Omental fat pad (tissue), 4 donors: ENCODE results near the gene KRTAP10-1. TPM values are rescaled to one million over a fixed set of nuclear protein-coding genes. Genes with fewer than 3 reads are reported as not detected.

Experiments
- ATAC-seq: fragments of 150-250 bp; one replicate; pipeline ENCODE4 v1.9.1; 2016; ENCODE audit warnings: mild to moderate bottlenecking, moderate library complexity; ENCODE audit not compliant: low FRiP score
- DNase-seq: peaks from one replicate; pipeline ENCODE4 v3.0.0-alpha.2; 2019; ENCODE audit warnings: low spot score
- total RNA-seq, 4 donors: library from RNA; depleted of rRNA; stranded (reverse); fragments of >200 nt; gene quantifications; one replicate each; pipeline ENCODE4 v1.1.0, GENCODE V29; 2016
- TF ChIP-seq, protein P1 (sequence below), 3 donors: fragments of 450-650 bp; IDR thresholded peaks; one replicate each; pipeline ENCODE4 v1.5.1; 2016 to 2017; ENCODE audit warnings: antibody characterized with exemption in 3 of 3, mild to moderate bottlenecking in 3 of 3, moderate library complexity in 2 of 3

The KRTAP10-1 gene
- total RNA-seq, 4 donors from 2014 or later = not detected

DNA sequence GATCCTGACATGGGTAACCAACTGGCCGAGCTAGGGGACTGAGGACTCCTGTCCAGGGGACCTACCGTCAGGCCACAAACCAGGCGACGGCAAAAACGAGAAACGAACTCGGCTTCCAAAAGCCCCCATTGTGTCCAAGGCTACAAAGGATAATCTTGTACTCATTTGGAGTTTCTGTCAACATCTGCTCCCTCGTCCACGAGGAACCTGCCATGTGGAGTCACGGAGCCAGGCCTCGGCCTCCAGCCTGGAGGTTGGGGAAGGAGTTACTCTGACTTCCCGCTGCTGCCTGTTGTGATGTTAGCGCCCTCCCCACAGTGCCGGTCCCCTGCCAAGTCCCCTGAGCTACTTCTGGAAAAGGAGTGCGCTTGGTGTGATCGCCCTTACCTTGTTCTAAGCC, 7.3 kb downstream of the KRTAP10-1 start:
- TF ChIP-seq, protein P1, sequence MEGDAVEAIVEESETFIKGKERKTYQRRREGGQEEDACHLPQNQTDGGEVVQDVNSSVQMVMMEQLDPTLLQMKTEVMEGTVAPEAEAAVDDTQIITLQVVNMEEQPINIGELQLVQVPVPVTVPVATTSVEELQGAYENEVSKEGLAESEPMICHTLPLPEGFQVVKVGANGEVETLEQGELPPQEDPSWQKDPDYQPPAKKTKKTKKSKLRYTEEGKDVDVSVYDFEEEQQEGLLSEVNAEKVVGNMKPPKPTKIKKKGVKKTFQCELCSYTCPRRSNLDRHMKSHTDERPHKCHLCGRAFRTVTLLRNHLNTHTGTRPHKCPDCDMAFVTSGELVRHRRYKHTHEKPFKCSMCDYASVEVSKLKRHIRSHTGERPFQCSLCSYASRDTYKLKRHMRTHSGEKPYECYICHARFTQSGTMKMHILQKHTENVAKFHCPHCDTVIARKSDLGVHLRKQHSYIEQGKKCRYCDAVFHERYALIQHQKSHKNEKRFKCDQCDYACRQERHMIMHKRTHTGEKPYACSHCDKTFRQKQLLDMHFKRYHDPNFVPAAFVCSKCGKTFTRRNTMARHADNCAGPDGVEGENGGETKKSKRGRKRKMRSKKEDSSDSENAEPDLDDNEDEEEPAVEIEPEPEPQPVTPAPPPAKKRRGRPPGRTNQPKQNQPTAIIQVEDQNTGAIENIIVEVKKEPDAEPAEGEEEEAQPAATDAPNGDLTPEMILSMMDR (IDR thresholded peaks at IDR 0.05) = no peak
- no peak for ATAC-seq
- DNase-seq = no peak

GRCh38 chr21:44531606-44532564, 8.1 kb downstream of the KRTAP10-1 start:
- TF ChIP-seq, protein P1 (IDR thresholded peaks at IDR 0.05) = no peak
- DNase-seq (no peak), ATAC-seq (no peak)

DNA sequence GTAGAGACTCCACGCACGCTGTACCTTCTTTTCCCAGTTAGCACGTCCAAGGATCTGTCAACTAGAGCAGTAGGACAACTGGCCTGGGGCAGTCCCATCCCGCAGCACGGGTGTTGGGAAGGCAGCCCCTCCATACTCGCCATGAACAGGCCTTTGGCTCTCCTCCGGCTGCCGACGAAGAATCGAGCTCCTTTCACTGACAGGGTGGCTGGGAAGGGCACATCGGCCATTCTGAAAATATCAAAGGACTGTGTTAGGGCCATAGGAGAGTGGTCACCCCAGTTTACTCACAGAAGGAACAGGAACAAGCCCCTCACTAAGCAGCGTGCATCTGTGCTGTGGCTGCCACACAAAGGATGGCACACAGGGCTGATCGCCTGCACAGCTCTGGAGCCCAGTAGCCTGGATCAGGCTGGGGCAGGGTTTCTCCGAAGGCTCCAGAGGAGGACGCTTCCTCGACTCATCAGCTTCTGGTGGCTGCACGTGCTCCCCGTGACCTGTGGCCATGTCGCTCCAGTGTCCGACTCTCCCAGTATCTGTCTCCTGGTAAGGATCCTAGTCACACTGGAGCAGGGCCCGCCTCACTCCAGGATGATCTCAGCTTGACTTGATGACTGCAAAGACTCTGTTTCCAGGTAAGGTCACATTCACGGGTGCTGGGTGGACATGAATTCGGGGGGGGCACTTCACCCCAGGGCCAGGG, 8.9 kb downstream of the KRTAP10-1 start:
- DNase-seq (no peak), ATAC-seq (no peak)
- TF ChIP-seq, protein P1 (IDR thresholded peaks at IDR 0.05) = no peak

DNA sequence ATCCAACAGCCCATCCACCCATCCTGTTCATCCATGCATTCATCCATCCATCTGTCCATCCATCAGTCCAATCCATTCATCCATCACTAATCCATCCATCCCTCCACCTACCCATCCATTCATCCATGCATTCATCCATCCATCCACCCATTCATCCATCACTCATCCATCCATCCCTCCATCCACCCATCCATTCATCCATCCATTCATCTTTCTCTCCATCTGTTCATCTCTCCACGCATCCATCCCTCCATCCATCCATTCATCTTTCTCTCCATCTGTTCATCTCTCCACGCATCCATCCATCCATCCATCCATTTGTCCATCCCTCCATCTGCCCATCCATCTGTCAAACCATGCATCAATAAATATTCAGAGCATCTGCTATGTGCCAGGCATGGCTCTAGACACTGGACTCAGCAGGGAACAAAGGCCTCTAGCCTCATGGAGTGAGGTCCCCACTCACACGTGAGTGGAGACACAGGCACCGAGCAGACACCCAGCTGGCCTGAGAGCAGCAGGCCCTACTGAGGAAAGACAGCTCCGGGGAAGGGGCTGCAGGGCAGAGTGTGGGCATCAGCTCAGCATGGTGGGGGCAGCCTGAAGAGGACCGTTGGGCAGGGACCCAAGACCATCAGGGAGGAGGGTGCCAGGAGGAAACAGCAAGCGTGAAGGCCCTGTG, 9.6 kb downstream of the KRTAP10-1 start:
- DNase-seq = no peak
- TF ChIP-seq, protein P1 (IDR thresholded peaks at IDR 0.05) = no peak
- no peak for ATAC-seq

DNA sequence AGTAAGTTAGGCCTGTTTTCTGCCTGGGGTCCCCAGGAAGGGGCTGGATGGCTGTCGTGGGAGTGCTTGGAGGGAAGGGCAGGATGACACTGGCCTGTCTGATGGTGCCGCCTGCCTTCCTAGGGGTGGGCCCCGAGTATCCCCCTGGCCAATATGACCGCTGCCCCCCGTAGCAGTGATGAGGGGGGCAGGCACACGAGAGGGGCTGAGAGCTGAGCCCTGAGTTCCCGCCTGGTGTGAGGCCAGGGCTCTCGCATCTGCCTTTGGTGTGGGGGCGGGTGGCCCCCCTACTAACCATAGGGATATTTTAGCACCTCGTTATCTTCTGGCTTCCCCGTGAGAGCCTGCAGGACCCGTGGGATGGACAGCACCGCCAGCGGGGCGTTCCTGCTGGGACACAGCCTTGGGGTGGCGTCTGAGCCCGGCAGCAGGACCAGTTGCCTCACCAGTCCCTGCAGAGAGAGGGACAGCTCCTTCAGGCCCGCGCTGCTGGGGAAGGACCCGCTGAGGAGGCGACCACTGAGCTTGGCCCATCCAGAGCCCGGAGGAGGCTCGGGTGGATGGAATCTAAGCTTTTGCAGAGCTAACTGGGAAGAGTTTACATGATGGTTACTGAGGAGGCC, 10.4 kb downstream of the KRTAP10-1 start:
- TF ChIP-seq, protein P1 (IDR thresholded peaks at IDR 0.05) = no peak
- DNase-seq (no peak), ATAC-seq (no peak)

DNA sequence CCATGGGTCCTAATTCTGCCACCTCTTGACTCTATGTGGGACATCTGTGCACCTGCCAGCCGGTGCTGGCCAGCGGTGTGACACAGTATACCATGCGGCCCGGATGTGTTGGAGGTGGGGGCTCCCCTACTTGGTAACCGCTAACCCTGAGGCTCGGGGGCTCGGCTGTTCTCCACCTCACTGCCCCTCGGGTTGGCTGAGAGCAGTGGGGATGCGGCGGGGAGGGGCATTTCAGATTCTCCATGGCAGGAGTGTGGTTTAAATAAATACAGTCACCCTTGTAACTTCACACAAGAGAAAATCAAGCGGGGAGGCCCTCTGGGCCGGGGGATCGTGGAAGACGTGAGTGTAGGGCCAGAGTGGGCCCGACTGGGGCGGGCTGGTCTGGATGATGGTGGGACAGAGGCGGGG, 11.0 kb downstream of the KRTAP10-1 start:
- no peak for DNase-seq
- TF ChIP-seq, protein P1 (IDR thresholded peaks at IDR 0.05) = no peak

More for the DNA sequence above, 11.0 kb downstream of the KRTAP10-1 start:
- ATAC-seq = no peak
